ENCODE results near the gene PLA2G2C.

DNA sequence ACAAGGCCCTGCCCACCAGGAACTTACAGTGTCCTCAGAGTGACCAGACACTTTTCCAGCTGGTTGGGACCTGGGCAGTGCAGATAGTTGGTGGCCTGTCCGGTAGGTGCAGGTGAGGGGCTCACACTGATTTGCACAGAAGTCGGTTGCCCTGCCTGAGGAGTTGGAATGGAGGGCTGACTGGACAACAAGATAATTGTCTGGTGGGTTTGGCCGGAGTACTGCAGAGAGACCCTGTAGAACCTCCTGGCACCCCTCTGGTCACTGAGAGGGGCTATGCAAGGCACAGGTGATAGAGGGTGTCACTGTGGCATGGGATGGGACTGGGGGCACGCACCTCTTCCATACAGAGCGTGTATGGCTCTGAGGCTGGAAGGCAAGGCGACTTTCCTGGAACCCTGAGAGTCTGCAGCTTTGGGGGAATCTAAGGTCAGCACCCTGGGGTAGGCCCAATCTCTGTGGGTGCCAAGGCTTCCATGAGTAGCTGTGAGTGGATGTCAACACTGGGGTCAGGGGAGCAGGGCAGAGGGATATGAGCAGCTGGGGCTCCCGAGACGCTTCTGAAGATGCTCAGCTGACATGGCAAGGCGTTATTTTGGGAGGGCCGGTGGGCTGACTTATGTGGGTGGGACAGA, 59.4 kb downstream of the PLA2G2C start:
- no peak for TF ChIP-seq POLR2A (IDR thresholded peaks at IDR 0.05; ENCODE audit: low read depth, low read length)
- no peak for TF ChIP-seq TAF1 (IDR thresholded peaks at IDR 0.05; ENCODE audit: borderline replicate concordance, low read depth, low read length)
